Measurements from ENCODE around the gene ZNF146. TPM values are rescaled to one million over a fixed set of nuclear protein-coding genes. Genes with fewer than 3 reads are reported as not detected.
"Not testable (repeated sequence)": the region's sequence is repeated elsewhere in the genome, so short reads cannot be mapped to it uniquely, and the experiment has no call there.

ZNF146 gene
- total RNA-seq, 1 donor from 2014 or later, result 29.1 TPM

GRCh38 chr19:36266375-36266961 lies 51.6 kb downstream of the ZNF146 start:
- DNase-seq (no peak), ATAC-seq (no peak)
- intact Hi-C loops (cut with micrococcal nuclease), result no loop called here

GRCh38 chr19:36267061-36267845 lies 52.3 kb downstream of the ZNF146 start:
- ATAC-seq (no peak), DNase-seq (no peak)
- intact Hi-C loops (cut with micrococcal nuclease), result no loop called here

DNA sequence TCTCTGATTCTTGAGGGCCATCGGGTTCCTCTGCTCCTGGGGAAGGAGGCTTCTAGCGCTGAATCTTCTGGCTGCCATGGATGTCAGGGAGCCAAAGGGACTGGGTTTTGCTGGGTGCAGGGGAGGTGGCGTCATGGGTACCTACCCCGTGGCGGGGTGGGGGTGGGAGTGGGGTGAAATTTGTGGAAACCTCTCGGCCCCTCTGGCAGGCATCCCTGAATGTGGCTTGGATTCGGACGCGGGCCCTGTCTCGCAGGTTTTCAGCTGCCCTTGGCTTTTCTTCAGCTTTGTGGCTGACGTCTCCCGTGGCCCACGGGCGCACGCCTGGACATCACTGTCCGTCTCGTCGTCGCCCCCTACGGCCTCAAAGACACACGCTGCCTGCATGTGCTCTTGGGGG lies 53.2 kb downstream of the ZNF146 start:
- ATAC-seq; DNase-seq; intact Hi-C loops (cut with micrococcal nuclease): not testable (repeated sequence)

- DNase-seq; ATAC-seq; intact Hi-C loops (cut with micrococcal nuclease): not testable (repeated sequence)
Measured at GRCh38 chr19:36268591-36268990, 53.7 kb downstream of the ZNF146 start.

DNA sequence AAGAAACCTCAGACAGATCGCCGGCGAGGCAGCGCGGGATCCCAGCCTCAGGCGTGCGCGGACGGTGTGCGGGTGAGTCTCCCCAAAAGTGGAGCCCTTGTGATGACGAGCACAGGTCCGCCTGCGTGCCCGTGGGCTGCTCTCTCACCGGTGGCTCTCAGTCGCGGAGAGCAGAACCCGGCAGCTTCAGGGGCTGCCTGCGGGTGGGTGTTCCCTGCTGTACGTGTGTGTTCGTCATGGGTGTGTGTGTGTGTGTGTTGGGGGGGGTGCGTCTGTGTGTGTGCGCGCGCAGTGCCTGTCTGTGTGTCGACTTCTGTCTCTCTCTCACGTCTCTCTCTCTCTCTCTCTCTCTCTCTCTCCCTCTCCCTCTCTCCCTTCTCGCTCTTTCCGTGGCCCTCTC lies 54.4 kb downstream of the ZNF146 start:
- intact Hi-C loops (cut with micrococcal nuclease); ATAC-seq; DNase-seq: not testable (repeated sequence)

Other genes with a start within 250 kb of the ZNF146 start
- gene SDHAF1, start 219.9 kb upstream of the ZNF146 start, total RNA-seq, result 9.4 TPM
- 0.30 TPM for gene SYNE4, start 206.3 kb upstream of the ZNF146 start, total RNA-seq
- gene ALKBH6, start 200.9 kb upstream of the ZNF146 start, total RNA-seq, result 7.8 TPM
- 5.0 TPM for gene CLIP3, start 182.2 kb upstream of the ZNF146 start, total RNA-seq
- 4.0 TPM for gene THAP8, start 160.8 kb upstream of the ZNF146 start, total RNA-seq
- 28.7 TPM for gene WDR62, start 160.2 kb upstream of the ZNF146 start, total RNA-seq
- gene OVOL3, start 104.0 kb upstream of the ZNF146 start, total RNA-seq, result not detected
- 157 TPM for gene POLR2I, start 100.2 kb upstream of the ZNF146 start, total RNA-seq
- gene TBCB, start 99.6 kb upstream of the ZNF146 start, total RNA-seq, result 93.7 TPM
- gene CAPNS1, start 75.0 kb upstream of the ZNF146 start, total RNA-seq, result 838 TPM
- 3,262 TPM for gene COX7A1, start 62.7 kb upstream of the ZNF146 start, total RNA-seq
- 4.6 TPM for gene ZNF565, start 441 bp upstream of the ZNF146 start, total RNA-seq
- 2.4 TPM for gene ZFP14, start 164.1 kb downstream of the ZNF146 start, total RNA-seq
- 5.0 TPM for gene ZFP82, start 203.5 kb downstream of the ZNF146 start, total RNA-seq